ENCODE results near the gene SEMA6A. TPM values are rescaled to one million over a fixed set of nuclear protein-coding genes. Genes with fewer than 3 reads are reported as not detected.

Gene SEMA6A
- total RNA-seq, 1 donor from 2014 or later = 4.5 TPM

DNA sequence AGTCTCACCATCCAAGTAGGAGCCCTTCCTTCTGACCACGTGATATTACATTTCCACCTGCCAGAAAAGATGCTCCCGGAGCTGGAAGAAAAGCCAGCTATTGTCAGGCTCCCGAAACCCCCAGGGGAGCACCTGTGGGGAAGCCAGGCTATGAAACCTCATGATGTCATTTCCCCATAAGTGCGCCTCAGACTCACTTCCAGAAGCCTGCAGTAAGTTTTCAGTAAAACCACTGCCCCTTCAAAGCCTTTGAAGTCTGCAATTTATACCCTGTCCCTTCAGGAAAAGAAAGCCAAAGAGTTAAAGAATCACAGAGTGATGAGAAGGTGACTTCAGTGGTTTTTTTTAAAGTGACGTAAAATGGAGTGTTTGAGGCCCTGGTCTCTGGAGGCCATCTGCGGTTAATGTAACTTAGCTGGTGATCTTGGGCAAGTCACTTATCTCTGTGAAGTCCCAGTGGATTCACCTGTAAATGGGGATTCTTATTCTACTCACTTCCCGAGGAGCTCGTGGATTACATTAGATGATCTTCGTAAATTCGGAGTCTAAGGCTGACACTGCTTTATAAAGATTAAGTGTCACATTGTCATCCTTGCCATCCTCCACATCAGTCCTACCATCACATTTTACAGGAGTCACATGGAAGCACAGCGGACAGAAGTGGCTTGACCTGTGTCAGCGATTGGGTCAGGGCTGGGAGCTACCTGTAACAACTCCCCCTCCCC is 2.6 kb upstream of the SEMA6A start:
- DNase-seq (ENCODE audit: low spot score) = no peak
- intact Hi-C loops (cut with DNase I) = loop anchor here (2.0 to 5.0 kb wide), 2 partner anchors 160 to 370 kb away; no protein-coding TSS in a partner anchor

DNA sequence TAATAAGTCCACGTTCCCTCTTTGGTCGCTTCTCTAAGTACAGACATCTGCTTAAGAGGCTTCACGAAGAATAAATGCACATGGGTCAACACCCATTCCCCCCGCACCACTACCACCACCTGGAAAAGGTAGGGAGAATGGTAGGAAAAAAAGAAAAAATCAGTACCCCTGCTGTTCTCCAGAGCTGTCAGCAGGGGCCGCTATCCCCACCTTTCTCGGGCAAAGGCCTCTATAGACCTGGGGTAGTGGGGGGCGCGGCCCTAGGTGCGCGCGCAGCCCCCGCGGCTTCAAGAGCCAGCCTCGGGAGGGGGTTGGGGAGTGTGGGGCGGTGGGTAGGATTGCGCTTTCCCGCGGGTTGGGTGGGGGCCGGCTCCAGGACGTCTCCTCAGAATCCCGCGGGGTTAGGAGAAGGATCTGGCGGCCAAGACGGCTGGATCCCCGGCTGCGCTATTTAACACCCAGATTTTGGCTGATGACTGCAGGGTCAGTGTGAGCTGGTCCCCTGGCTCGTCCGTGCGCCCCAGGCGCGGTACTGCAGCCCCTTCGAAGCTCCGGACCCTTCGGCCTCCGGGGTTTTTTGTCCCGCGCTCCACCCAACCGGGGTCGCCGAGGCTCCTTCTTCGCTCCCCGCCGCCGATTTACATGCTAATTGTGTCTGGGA is 1.6 kb upstream of the SEMA6A start:
- intact Hi-C loops (cut with DNase I) = loop anchor here (2.0 to 5.0 kb wide), 2 partner anchors 161 to 371 kb away; no protein-coding TSS in a partner anchor
- DNase-seq (ENCODE audit: low spot score) = peak; percentile 81

DNA sequence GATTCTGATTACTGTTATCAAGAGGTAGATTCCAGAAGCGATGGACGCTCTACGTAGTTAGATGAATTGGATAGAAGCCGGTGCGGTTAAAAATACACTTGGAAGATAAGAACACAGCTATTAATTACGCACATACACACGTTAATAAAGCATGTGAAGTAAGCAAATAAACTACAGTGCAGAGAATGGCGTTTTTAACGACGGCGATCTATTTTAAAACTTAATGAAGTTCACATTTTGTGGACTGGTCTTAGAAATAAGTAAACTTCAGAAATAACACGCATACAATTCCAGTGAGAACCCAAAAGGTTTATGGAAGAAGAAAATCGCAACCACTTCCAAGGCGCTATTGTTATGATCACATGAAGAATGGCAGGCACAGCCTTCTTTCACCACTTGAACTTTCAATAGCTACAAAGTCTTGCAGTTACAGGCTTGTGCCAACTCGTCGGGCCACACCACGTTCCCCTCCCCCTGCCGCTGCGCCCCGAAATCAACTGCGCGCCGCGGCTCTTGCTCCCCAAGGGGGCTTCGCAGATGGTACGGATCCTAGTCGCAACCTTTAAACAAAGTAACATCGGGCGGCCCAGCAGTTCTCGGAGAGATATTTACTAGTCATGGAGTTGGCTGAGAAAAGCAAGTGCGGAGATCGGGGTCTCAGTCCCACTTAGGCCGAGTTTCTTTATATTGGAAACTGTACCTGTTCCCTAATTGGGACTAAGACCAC is 866 bp upstream of the SEMA6A start:
- DNase-seq (ENCODE audit: low spot score) = no peak
- intact Hi-C loops (cut with DNase I) = loop anchor here (2.0 to 5.0 kb wide), 2 partner anchors 162 to 371 kb away; no protein-coding TSS in a partner anchor

DNA sequence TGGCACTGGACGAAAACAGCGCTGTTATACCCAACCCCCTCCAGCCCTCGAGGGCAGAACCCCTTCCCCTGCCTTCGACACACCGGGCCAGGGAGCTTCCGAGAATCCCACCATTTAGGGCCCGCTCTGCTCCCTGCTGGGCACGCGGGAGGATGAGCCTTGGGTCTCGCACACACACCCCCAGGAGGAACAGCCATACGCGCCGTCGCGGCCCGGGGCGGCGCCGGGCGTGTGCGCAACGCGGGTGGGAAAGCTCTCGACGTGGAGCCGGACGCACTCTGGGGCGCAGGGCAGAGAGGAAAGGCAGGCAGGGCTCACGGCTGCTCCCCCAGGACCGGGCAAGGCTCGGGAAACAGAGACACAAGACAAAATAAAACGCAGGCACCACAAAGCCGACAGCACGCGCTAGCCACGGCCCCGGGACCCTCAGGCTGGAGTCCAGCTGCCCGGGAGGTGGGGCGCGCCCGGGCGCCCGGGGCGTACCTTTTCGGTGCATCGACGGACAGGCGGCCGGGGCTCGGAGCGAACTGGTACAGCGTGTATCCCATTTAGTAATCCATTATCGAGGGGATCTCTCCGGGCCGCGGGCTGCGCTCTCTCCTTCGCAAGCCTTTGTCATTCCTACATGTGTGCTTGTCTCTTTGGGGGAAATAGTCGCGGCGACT is 789 bp downstream of the SEMA6A start:
- intact Hi-C loops (cut with DNase I) = loop anchor here (5.0 kb wide), 1 partner anchor 437 kb away; no protein-coding TSS in a partner anchor
- DNase-seq (ENCODE audit: low spot score) = no peak

DNA sequence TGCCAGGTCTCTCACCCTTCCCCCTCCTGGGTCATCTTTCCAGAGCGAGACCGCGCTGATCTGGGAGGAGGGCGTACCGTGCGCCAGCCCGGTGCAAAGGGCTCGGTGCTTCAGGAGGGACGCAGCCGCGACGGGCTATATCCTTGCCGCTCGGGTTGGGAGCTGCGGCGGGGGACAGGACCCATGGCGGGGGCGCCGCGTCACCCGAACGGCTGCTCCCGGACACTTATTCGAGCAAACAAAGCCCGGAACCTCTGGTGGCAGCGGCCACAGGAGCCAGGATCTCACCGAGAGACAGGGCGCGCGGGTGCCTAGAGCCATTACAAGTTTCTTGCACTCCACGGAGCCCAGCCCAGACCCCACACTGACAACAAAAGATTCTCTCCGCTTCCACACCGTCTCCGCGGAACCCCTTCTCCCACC is 1.3 kb downstream of the SEMA6A start:
- DNase-seq (ENCODE audit: low spot score) = no peak
- intact Hi-C loops (cut with DNase I) = loop anchor here (5.0 kb wide), 1 partner anchor 436 kb away; no protein-coding TSS in a partner anchor

DNA sequence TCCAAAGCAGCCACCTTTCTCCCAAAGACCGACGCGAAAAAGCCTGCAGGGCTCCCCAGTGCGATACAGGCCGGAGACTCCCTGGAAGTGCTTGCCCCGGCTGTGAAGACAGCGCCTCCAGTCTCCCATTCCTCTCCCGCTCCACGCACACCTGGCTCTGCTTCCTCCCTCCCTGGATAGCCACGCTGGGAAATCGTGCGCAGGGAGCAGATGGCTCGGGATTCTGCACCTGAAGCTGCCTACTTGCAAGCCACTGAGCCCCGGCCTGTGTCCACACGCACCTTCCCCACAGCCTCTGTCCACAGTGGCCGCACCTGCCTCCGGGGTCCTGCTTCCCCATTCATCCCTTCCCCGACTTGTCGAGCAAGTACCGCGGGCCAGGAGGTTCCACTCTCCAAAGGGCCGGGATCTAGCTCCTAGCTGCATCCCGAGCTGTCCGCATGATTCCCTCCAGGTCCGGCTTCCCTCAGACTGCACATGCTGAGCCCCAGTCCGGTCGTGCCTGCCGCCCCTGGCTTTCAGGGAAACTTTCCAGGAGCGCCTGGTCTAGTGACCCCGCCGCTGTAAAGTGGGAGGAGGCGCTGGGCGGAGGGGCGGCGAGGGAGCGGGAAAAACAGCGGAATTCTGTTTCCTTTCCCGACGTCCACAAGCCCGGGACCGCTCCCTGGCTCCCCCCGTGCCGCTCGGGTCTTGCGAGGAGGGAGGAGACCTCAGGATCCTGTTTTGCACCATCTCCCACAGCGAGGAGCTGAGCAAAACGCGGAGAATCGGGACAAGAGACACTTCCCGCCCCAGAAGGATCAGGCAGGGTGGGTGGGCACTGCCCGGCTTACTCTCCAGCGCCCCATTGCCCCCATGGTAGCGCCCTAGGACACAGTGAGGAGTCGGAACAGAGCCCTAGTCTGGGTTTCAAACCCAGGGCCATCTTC is 2.0 kb downstream of the SEMA6A start:
- intact Hi-C loops (cut with DNase I) = loop anchor here (5.0 kb wide), 1 partner anchor 435 kb away; no protein-coding TSS in a partner anchor
- DNase-seq (ENCODE audit: low spot score) = peak; percentile 76

DNA sequence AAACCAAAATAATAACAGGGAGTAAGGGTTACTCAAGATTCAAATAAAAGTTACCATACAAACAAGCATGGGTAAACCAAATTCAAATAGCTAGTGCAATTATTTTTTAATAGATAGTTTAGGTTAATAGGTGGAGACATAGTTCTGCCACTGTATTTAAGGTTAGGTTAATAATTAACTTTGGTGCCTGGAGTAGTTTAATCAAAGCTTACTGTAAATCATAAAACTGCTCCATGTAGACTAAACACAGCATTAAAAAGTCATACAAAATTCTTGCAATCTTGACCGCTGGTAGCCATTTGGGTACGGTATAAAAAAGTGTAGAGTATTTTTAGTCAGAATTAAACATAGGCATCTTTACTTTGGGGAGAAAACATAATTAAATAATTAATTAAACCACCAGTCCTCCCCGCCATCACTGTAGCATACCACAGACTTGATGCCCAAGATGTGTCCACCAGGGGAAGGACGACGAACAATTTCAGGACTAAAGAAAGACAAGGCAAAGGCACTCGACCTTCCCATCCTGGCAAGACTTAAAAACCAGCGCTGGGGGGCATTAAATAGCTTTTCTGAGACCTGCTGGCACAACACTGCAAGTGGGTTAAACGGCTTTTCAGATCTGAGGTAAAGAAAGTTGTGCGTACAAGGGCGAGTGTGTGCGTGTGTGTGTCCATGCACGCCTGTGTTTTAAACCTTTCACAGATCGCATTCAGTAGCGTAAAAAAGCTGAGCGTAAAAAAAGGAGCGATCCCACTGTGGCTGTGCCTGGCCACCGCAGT is 2.9 kb downstream of the SEMA6A start:
- intact Hi-C loops (cut with DNase I) = loop anchor here (5.0 kb wide), 1 partner anchor 434 kb away; no protein-coding TSS in a partner anchor

DNA sequence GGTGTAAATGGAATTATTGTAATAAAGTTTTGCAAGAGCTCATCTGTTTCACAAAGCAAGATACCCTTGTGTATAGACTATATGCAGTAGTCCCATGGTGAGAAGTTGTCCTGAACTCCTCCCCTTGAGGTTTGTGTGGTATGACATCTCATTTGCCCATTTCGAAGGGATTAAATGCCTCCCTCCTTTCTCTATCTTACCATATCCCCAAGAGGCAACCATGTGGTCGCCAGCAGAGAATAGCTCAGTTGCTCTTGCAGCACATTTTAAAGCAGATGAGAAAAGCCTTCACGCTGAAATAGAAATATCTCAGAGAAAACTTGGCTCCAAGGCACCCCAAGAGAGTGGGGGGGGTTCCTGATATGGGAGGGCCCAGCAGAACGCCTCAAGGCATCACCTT is 4.6 kb downstream of the SEMA6A start:
- intact Hi-C loops (cut with DNase I) = loop anchor here (5.0 kb wide), 1 partner anchor 433 kb away; no protein-coding TSS in a partner anchor
- DNase-seq (ENCODE audit: low spot score) = no peak

More for the DNA sequence above, 2.9 kb downstream of the SEMA6A start:
- no peak for DNase-seq (ENCODE audit: low spot score)

DNA sequence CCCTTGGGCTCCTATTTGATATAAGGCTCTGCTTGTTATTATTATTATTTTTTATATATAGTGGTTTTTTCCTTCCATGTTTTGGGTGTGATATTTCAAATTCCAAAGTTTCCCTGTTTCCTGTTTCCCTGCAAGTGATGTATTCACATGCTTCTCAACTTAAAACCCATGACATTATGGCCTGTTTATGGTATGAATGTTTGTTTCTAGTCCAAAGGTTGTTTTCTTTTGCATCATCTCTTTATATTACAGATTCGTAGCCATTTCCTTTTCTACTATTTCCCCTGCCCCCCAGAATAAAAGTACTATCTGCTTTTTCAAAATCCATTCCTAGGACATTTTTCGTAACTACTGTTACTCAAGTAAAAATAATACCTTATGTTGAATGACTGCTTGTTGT is 7.5 kb downstream of the SEMA6A start:
- intact Hi-C loops (cut with DNase I) = no loop called here
- no peak for DNase-seq (ENCODE audit: low spot score)

DNA sequence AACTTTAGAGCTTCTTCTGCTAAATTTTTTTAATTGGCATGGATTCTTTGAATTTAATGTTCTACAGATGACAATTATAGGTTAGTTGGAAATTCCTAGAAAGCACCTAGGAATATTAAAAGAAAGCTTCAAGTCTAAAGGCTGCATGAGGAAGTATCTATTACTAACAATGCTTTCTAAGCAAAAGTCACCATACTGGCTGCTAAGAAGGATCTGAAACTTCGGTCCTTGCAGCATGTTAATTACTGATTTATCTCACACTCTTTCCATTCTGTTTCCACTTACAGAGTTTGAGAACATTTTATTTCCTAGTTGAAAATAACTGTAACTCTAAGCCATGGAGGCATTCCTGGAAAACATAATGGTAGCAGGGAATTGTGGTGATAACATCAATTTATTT is 8.4 kb downstream of the SEMA6A start:
- intact Hi-C loops (cut with DNase I) = no loop called here
- no peak for DNase-seq (ENCODE audit: low spot score)

DNA sequence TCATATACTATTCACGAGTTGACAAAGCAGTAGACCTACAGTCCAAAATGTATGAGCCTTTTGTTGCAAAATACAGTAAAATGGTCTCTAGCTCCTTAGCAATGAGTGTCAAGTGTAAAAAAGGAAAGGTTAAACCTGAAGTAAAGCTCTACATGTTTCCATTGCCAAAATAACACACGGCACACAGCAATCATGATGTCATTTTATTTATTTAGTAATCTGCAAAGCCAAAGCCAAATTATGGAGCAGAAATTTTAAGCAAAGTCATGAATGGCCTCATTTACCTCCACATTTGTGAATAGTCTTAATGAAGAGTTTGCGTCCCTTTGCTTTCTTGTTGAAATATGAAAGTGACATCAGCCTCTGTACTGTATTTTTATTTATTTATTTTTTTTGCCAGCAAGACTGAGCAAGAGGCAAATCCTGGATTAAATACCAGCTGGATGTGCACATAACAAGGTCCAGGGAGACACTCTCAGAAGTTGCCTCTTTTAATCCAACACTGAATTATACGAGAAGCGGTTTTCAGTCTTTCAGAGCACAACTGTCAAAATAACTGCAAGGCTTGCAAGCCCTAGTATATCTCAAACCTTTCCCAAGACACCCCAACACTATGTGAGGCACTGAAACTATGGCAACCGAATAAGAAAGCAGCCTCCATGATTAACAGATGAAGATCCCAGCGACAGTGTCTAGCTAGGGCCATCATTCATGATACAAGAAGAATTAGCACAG is 9.7 kb downstream of the SEMA6A start:
- no peak for DNase-seq (ENCODE audit: low spot score)
- intact Hi-C loops (cut with DNase I) = no loop called here

DNA sequence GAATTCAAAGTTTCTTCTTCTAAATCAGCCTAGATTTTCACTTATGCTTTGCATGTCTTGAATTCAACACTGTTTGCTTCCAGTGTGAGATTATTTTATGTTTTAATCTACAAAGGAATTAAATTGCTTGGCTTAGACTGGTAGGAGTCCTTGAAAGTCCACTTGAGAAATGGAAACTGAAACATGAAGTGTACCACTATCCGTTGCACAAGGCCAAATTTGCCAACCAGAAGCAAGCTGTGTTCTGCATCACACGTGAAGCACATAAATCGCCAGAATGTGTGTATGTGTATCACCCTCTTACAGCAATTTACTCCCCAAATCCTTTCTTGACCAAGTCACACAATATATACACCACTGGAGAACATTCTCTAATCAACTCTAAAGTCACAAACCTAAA is 10.3 kb downstream of the SEMA6A start:
- intact Hi-C loops (cut with DNase I) = no loop called here

DNA sequence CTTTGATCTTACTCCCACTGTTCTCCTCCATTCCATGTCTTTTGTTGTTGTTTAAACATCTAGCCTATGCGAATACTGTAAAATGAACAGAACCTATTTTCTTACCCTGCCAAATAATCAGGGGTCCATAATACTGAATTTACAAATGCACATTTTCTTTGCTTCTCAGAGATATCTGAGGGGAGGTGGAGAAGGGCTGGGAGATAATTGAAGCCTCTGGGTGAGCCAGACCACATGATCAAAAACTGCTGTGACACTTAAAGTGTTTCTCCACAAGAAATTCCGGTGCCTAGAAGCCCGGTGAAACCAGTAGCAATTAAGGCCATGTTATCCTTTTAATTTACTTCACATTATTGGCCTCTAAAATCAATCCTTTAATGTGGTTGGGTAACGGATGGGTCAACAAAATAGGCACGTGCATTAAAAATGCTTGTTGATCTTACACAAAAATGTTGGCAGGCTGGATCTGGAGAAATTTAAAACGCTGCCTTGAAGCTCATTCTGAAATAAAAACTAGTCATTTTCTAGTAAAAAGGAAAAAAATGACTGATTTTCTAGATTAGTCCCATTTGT is 10.8 kb downstream of the SEMA6A start:
- intact Hi-C loops (cut with DNase I) = no loop called here
- no peak for DNase-seq (ENCODE audit: low spot score)

More for the DNA sequence above, 10.3 kb downstream of the SEMA6A start:
- DNase-seq (ENCODE audit: low spot score) = no peak

DNA sequence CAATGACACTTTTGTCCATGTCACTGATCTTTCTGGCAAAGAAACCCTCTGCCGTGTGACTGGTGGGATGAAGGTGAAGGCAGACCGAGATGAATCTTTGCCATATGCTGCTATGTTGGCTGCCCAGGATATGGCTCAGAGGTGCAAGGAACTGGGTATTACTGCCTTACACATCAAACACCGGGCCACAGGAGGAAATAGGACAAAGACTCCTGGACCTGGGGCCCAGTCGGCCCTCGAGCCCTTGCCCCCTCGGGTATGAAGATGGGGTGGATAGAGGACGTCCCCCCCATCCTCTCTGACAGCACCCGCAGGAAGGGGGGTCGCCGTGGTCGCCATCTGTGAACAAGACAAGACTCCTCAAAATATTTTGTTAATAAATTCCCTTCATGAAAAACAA is 12.0 kb downstream of the SEMA6A start:
- no peak for DNase-seq (ENCODE audit: low spot score)
- intact Hi-C loops (cut with DNase I) = no loop called here

DNA sequence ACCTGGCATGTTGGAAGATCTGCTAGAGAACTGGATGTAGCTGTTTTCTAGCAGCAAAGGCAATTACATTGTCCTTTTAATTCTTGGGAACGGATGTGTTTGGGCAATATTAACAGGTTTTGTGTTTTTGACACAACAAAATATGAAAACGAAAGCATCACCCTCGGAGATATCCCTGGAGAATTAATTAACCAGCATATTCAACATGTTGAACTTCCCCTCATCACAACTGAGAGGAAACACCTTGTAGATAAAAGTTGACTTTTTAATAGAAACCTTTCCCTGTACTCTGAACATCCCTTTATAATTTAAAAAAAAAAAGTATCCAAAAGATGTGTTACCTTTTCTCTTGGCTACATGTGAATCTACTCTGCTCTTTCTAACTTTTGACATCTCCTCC is 13.0 kb downstream of the SEMA6A start:
- intact Hi-C loops (cut with DNase I) = no loop called here
- DNase-seq (ENCODE audit: low spot score) = no peak

DNA sequence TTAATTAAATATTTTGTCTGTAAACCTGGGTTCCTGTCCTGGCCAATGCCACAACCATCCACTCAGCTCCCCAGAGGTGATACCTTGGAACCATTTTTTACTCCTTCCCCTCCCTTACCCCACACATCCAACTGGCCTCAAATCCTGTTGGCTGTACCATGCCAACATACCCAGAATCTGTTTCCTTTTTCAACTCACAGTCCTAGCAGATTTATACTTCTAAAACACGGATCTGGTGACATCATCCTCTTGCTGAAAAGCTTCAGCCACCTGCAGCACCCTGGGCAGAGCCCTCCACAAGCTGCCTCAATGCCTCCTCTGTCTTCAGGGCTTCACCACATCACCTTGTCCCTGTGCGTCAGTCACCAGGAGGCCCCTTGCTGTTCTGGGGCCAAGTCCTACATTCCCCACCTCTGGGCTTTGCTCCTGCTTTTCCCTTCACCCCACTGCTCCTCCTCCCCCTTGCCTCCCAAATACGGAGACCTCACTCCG is 14.9 kb downstream of the SEMA6A start:
- intact Hi-C loops (cut with DNase I) = loop anchor here (10.0 kb wide), 1 partner anchor 415 kb away; no protein-coding TSS in a partner anchor
- no peak for DNase-seq (ENCODE audit: low spot score)
